ENCODE measurements around the gene PPFIA2.

DNA sequence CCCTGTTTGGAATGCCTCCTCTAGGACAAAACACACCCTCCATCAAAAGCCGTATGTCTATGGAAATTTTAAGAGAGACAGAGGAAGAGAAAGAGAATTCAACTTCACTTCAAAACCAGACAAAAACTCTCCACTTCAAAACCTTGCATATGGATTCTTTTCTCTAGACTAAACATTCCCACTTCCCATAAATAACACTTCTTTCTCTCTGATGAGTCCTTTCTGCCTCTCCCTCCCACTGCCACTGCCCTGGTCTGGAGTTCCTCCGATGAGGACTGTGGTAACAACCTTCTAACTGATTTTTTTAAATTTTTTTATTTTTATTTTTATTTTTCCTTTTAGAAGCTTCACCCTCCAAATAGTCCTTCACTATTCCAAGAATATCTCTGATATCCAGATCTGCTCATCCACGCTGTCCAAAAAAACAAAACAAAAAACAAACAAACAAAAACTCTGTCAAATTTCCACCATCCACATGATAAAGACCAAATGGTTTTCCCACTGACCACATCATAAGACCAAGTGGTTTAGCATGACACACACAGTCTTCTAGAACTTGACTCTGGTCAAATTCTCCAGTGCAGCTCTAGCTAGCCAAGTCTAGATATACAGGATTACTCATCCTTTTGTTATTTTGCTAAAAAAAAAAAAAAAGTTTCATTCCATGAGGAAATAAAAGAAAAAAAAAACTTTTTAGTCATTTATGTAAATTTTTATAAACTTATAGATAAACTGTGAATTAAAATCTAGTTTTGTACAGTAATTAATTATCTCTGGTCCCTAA, 256.0 kb downstream of the PPFIA2 start:
- no peak for TF ChIP-seq SIN3A (IDR thresholded peaks at IDR 0.05; ENCODE audit: borderline replicate concordance, insufficient read depth, low read length)
- TF ChIP-seq POLR2AphosphoS5 (IDR thresholded peaks at IDR 0.05; ENCODE audit: low read depth, low read length) = no peak
- no peak for TF ChIP-seq TAF1 (IDR thresholded peaks at IDR 0.05; ENCODE audit: borderline replicate concordance, insufficient read depth, low read length)
- TF ChIP-seq, protein P1, sequence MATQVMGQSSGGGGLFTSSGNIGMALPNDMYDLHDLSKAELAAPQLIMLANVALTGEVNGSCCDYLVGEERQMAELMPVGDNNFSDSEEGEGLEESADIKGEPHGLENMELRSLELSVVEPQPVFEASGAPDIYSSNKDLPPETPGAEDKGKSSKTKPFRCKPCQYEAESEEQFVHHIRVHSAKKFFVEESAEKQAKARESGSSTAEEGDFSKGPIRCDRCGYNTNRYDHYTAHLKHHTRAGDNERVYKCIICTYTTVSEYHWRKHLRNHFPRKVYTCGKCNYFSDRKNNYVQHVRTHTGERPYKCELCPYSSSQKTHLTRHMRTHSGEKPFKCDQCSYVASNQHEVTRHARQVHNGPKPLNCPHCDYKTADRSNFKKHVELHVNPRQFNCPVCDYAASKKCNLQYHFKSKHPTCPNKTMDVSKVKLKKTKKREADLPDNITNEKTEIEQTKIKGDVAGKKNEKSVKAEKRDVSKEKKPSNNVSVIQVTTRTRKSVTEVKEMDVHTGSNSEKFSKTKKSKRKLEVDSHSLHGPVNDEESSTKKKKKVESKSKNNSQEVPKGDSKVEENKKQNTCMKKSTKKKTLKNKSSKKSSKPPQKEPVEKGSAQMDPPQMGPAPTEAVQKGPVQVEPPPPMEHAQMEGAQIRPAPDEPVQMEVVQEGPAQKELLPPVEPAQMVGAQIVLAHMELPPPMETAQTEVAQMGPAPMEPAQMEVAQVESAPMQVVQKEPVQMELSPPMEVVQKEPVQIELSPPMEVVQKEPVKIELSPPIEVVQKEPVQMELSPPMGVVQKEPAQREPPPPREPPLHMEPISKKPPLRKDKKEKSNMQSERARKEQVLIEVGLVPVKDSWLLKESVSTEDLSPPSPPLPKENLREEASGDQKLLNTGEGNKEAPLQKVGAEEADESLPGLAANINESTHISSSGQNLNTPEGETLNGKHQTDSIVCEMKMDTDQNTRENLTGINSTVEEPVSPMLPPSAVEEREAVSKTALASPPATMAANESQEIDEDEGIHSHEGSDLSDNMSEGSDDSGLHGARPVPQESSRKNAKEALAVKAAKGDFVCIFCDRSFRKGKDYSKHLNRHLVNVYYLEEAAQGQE (IDR thresholded peaks at IDR 0.05; ENCODE audit: insufficient read depth in 1 of 2, low read depth in 2 of 2, low read length in 2 of 2) = no peak
